KMS-11 (cell line): Measurements from ENCODE around the gene DCAF11.

Experiments used
- H2AFZ ChIP-seq: fragments of 200-600 bp; sonication (generic); 2 replicates; pipeline ENCODE4 v1.6.1; 2016; ENCODE audit warnings: antibody characterized with exemption, mixed run types, low read depth
- H3K27ac ChIP-seq: fragments of 200-600 bp; sonication (generic); 2 replicates; pipeline ENCODE4 v1.6.1; 2016; ENCODE audit warnings: mild to moderate bottlenecking, mixed run types
- H3K27me3 ChIP-seq: fragments of 200-600 bp; sonication (generic); 2 replicates; pipeline ENCODE4 v1.6.1; 2017; ENCODE audit warnings: mild to moderate bottlenecking, low read depth, mixed run types, moderate library complexity; ENCODE audit not compliant: insufficient read depth
- H3K36me3 ChIP-seq: fragments of 200-600 bp; sonication (generic); 2 replicates; pipeline ENCODE4 v1.6.1; 2017; ENCODE audit warnings: mild to moderate bottlenecking, mixed run types; ENCODE audit not compliant: insufficient read depth
- H3K4me1 ChIP-seq: fragments of 200-600 bp; sonication (generic); 2 replicates; pipeline ENCODE4 v1.6.1; 2016; ENCODE audit warnings: mild to moderate bottlenecking, low read depth, mixed run types; ENCODE audit not compliant: poor library complexity, severe bottlenecking
- H3K4me2 ChIP-seq: fragments of 200-600 bp; sonication (generic); 2 replicates; pipeline ENCODE4 v1.7.0; 2016; ENCODE audit warnings: mild to moderate bottlenecking, mixed run types
- H3K4me3 ChIP-seq: fragments of 200-600 bp; sonication (generic); IDR thresholded peaks from 2 replicates; pipeline ENCODE4 v1.6.1; 2017; ENCODE audit warnings: low read depth, low read length, mixed read lengths; ENCODE audit not compliant: insufficient read depth
- H3K79me2 ChIP-seq: fragments of 200-600 bp; sonication (generic); 2 replicates; pipeline ENCODE4 v1.6.1; 2016; ENCODE audit warnings: low read depth, mixed run types; ENCODE audit not compliant: insufficient read depth
- H3K9ac ChIP-seq: fragments of 200-600 bp; sonication (generic); 2 replicates; pipeline ENCODE4 v1.6.1; 2016; ENCODE audit warnings: mild to moderate bottlenecking, mixed run types
- H4K20me1 ChIP-seq: fragments of 200-600 bp; sonication (generic); 2 replicates; pipeline ENCODE4 v1.6.1; 2016; ENCODE audit warnings: mild to moderate bottlenecking, mixed run types; ENCODE audit not compliant: insufficient read depth
- TF ChIP-seq, protein P1 (sequence below): fragments of 200-600 bp; sonication (generic); conservative IDR thresholded peaks from 2 replicates; pipeline ENCODE4 v1.6.1; 2017; ENCODE audit warnings: low read depth, mild to moderate bottlenecking, antibody characterized with exemption, low read length, moderate library complexity, mixed read lengths

Gene DCAF11

GRCh38 chr14:24098229-24098926 lies 16.2 kb upstream of the DCAF11 start:
- Histone ChIP-seq H3K36me3 (no peaks in the 10 kb centered on the region), H2AFZ (no peak overlapping the region), H3K27me3 (no peaks in the 10 kb centered on the region), H3K4me3 (no peak overlapping the region), H3K4me2 (no peak overlapping the region), H4K20me1 (no peaks in the 10 kb centered on the region), H3K9ac (no peak overlapping the region), H3K79me2 (peaks cover 8% of the 10 kb centered on the region; the same call in 1 of the 2 replicates), H3K27ac (no peak overlapping the region), H3K4me1 (peaks cover 9% of the 10 kb centered on the region)
- TF ChIP-seq, protein P1, sequence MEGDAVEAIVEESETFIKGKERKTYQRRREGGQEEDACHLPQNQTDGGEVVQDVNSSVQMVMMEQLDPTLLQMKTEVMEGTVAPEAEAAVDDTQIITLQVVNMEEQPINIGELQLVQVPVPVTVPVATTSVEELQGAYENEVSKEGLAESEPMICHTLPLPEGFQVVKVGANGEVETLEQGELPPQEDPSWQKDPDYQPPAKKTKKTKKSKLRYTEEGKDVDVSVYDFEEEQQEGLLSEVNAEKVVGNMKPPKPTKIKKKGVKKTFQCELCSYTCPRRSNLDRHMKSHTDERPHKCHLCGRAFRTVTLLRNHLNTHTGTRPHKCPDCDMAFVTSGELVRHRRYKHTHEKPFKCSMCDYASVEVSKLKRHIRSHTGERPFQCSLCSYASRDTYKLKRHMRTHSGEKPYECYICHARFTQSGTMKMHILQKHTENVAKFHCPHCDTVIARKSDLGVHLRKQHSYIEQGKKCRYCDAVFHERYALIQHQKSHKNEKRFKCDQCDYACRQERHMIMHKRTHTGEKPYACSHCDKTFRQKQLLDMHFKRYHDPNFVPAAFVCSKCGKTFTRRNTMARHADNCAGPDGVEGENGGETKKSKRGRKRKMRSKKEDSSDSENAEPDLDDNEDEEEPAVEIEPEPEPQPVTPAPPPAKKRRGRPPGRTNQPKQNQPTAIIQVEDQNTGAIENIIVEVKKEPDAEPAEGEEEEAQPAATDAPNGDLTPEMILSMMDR: no peak

DNA sequence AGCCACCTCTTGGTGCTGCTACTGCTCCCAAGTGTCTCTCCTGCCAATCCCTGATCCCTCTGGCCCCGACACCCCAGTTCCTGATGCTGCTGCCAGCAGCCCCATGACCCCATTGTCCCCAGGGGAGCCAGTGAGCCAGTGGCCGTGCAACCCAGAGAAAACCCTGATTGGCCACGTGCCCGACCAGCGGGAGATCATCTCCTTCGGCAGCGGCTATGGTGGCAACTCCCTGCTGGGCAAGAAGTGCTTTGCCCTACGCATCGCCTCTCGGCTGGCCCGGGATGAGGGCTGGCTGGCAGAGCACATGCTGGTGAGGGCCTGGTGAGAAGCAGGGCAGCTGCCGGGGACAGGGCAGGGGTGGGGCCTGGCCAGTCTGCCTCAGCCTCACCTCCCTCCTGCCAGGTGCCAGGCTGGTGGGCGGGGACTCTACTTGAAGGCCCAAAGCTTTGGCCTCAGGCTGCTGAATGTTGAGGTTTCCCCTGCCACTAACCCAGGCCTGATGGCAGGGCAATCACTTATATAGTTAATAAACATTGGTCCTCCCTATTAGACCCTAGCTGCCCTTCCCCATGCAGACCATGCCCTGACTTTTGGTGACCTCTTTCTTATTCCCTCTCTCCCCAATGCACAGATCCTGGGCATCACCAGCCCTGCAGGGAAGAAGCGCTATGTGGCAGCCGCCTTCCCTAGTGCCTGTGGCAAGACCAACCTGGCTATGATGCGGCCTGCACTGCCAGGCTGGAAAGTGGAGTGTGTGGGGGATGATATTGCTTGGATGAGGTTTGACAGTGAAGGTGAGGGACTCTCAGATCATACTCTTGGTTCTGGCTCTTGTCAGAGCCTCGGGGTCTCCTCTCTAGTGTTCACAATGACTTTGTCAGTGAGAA lies 15.4 kb upstream of the DCAF11 start:
- no peak overlapping the region for H3K27ac ChIP-seq
- no peaks in the 10 kb centered on the region for H3K36me3 ChIP-seq
- peaks cover 3% of the 10 kb centered on the region for H3K4me1 ChIP-seq
- H2AFZ ChIP-seq: no peak overlapping the region
- H3K79me2 ChIP-seq: peaks cover 8% of the 10 kb centered on the region; the same call in 1 of the 2 replicates
- TF ChIP-seq, protein P1: no peak
- no peak overlapping the region for H3K4me3 ChIP-seq
- H3K27me3 ChIP-seq: no peaks in the 10 kb centered on the region
- no peak overlapping the region for H3K4me2 ChIP-seq
- no peak overlapping the region for H3K9ac ChIP-seq
- H4K20me1 ChIP-seq: no peaks in the 10 kb centered on the region

DNA sequence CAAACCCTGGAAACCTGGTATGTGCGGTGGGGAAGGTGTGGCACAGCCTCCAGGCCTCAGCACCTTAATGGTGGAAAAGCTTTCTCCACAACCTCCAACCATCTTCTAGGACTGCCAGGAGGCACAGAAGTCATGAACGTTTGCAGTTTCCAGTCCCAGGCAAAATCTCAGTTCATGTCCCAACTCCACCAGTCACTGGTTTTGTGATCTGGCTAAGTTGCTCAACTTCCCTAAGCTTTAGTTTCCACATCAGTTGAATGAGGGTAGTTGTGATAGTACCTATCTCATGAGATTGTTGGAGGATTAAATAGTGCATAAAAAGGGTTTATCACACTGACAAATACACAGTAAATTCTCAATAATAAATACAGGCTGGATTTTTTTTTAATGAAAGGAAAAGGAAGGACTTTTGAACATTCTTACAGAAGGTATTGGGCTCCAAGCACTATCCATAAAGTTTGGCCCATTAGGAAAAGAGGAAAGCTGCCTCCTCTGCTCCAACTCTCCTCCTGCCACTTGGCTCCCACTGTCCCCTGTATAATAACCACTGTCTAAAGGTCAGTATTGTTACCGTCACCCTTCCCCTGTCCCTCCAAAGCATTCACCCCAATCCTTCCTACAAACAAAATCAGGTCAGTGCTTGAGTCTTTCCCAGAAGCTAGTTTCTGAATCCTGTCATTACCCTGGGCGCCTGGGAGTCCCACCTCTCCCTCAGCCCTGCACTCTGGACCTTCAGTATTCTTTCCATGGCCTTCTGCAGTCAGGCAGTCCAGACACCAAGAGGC lies 14.2 kb upstream of the DCAF11 start:
- Histone ChIP-seq H3K27me3 (no peaks in the 10 kb centered on the region), H3K4me2 (no peak overlapping the region), H3K79me2 (no peaks in the 10 kb centered on the region), H3K9ac (no peak overlapping the region), H3K4me1 (peaks cover 3% of the 10 kb centered on the region), H3K36me3 (no peaks in the 10 kb centered on the region), H4K20me1 (no peaks in the 10 kb centered on the region), H3K4me3 (no peak overlapping the region), H2AFZ (no peak overlapping the region), H3K27ac (no peak overlapping the region)
- TF ChIP-seq, protein P1: no peak

- TF ChIP-seq, protein P1: no peak
- H3K27ac ChIP-seq: no peak overlapping the region
- no peak overlapping the region for H3K9ac ChIP-seq
- H3K4me2 ChIP-seq: no peak overlapping the region
- no peak overlapping the region for H3K4me3 ChIP-seq
- H2AFZ ChIP-seq: no peak overlapping the region
- H3K4me1 ChIP-seq: no peaks in the 10 kb centered on the region
- H3K36me3 ChIP-seq: no peaks in the 10 kb centered on the region
- no peaks in the 10 kb centered on the region for H3K79me2 ChIP-seq
- H4K20me1 ChIP-seq: no peaks in the 10 kb centered on the region
- H3K27me3 ChIP-seq: no peaks in the 10 kb centered on the region
Observed at GRCh38 chr14:24100982-24101494, 13.5 kb upstream of the DCAF11 start.
